T-cell (primary cell): Measurements from ENCODE around the gene CEACAM18. TPM values are rescaled to one million over a fixed set of nuclear protein-coding genes. Genes with fewer than 3 reads are reported as not detected.

ENCODE experiments used
- ATAC-seq, 4 experiments: fragments of 200-7000 bp in 3 of 4; fragments of 150-1000 bp in 1 of 4; cut with Tn5 transposase; replicated peaks in 1 of 4; 1 replicate in 3 of 4; 2 replicates in 1 of 4; pipeline ENCODE4 v1.10.0; 2021; ENCODE audit warnings: moderate library complexity in 3 of 4, mild to moderate bottlenecking in 2 of 4, moderate number of reproducible peaks in 1 of 4
- CTCF ChIA-PET, 2 donors: fragments of 300-600 bp; sonication (Branson Sonifier 250); formaldehyde crosslinking; loops; one replicate each; lab custom pipeline; 2022; ENCODE audit warnings: antibody characterized with exemption in 2 of 2; lab: Charles Lee
- POLR2A ChIA-PET, 2 donors: fragments of 300-600 bp; sonication (Branson Sonifier 250); formaldehyde crosslinking; loops; one replicate each; lab custom pipeline; 2022; ENCODE audit warnings: antibody characterized with exemption in 2 of 2; lab: Charles Lee
- DNase-seq, 35 experiments: peaks; one replicate each; pipeline versions ENCODE4 v3.0.0 to v3.0.0-alpha.2; 2013 to 2023
- H3K27ac ChIP-seq: one replicate; pipeline ENCODE4 v1.5.1; 2013; ENCODE audit warnings: low read length
- H3K27me3 ChIP-seq, 2 experiments: replicated peaks in 1 of 2; 1 replicate in 1 of 2; 2 replicates in 1 of 2; pipeline versions ENCODE4 v1.6.1 to v1.7.0; 2013; ENCODE audit warnings: low read length in 1 of 2, mixed read lengths in 1 of 2; ENCODE audit not compliant: control insufficient read depth in 2 of 2, insufficient read depth in 2 of 2; ENCODE audit errors: extremely low read depth in 1 of 2
- H3K36me3 ChIP-seq, 2 donors: 1 replicate in 1 of 2; 2 replicates in 1 of 2; pipeline versions ENCODE4 v1.6.1 to v1.7.0; 2013; ENCODE audit warnings: low read length in 1 of 2; ENCODE audit not compliant: control insufficient read depth in 2 of 2, insufficient read depth in 1 of 2; ENCODE audit errors: extremely low read depth in 1 of 2
- H3K4me1 ChIP-seq, 2 experiments: 1 replicate in 1 of 2; 2 replicates in 1 of 2; pipeline versions ENCODE4 v1.6.1 to v1.7.0; 2013; ENCODE audit warnings: low read length in 2 of 2, mixed read lengths in 1 of 2; ENCODE audit not compliant: insufficient read depth in 2 of 2, control insufficient read depth in 1 of 2; ENCODE audit errors: extremely low read depth in 1 of 2
- H3K4me3 ChIP-seq, 2 donors: 1 replicate in 1 of 2; 2 replicates in 1 of 2; pipeline versions ENCODE4 v1.5.1 to v1.7.0; 2013; ENCODE audit warnings: mild to moderate bottlenecking in 2 of 2, low read length in 1 of 2, moderate library complexity in 1 of 2; ENCODE audit not compliant: control insufficient read depth in 1 of 2; ENCODE audit errors: extremely low read depth in 1 of 2
- H3K9me3 ChIP-seq: 2 replicates; pipeline ENCODE4 v1.7.0; 2013
- H3K27ac Mint-ChIP-seq, 2 donors: one replicate each; pipeline ENCODE4 v1.8.0; 2020 to 2021; ENCODE audit warnings: mild to moderate bottlenecking in 2 of 2, mixed read lengths in 2 of 2
- H3K27me3 Mint-ChIP-seq, 2 donors: one replicate each; pipeline ENCODE4 v1.8.0; 2021 to 2022; ENCODE audit warnings: mixed read lengths in 2 of 2
- H3K36me3 Mint-ChIP-seq: one replicate; pipeline ENCODE4 v1.8.0; 2021; ENCODE audit warnings: mixed read lengths
- H3K4me1 Mint-ChIP-seq, 3 donors: one replicate each; pipeline ENCODE4 v1.8.0; 2020 to 2022; ENCODE audit warnings: mixed read lengths in 3 of 3, mild to moderate bottlenecking in 1 of 3
- H3K4me3 Mint-ChIP-seq, 3 donors: one replicate each; pipeline ENCODE4 v1.8.0; 2020 to 2022; ENCODE audit warnings: mild to moderate bottlenecking in 3 of 3, mixed read lengths in 3 of 3, moderate library complexity in 3 of 3
- H3K9me3 Mint-ChIP-seq, 3 donors: one replicate each; pipeline ENCODE4 v1.8.0; 2020 to 2022; ENCODE audit warnings: mixed read lengths in 3 of 3
- WGBS: methylation state at CpG from one replicate; pipeline ENCODE4 v1.1.5; 2013; ENCODE audit warnings: missing lambda C conversion rate; ENCODE audit not compliant: insufficient coverage; 5-methylcytosine and 5-hydroxymethylcytosine counted together
- total RNA-seq, 35 experiments: library from RNA in 6 of 35; stranded (reverse) in 6 of 35; fragments of 120-200 nt in 1 of 35; gene quantifications; one replicate each; pipeline versions ENCODE4 v1.2.1 to v1.2.4 and lab custom pipeline; 2013 to 2026

The CEACAM18 gene
- total RNA-seq, 5 donors from 2014 or later (not counting 1 experiment from before 2014, with no cell fraction given) = not detected

- H3K4me3 ChIP-seq = no peak overlapping the region
- Mint-ChIP-seq H3K4me1 (no peaks in the 10 kb centered on the region), H3K9me3 (peaks cover 0 to 4% (median 0%) of the 10 kb centered on the region in 3 donors), H3K4me3 (no peak overlapping the region), H3K27ac (no peak overlapping the region), H3K27me3 (peaks cover 14 to 32% of the 10 kb centered on the region in 2 donors), H3K36me3 (no peaks in the 10 kb centered on the region)
- DNase-seq (no peak), ATAC-seq (no peak)
- no peaks in the 10 kb centered on the region for H3K9me3 ChIP-seq
- POLR2A ChIA-PET = no interaction called here
- CTCF ChIA-PET = interaction anchor here in 1 of 2 donors (0.7 to 1.0 kb wide), 2 partner anchors 37 to 39 kb away, joined by 3 read pairs; no protein-coding TSS in a partner anchor
- H3K27me3 ChIP-seq = peaks cover 8 to 24% of the 10 kb centered on the region in 2 experiments
- H3K4me1 ChIP-seq = no peaks in the 10 kb centered on the region
- no peaks in the 10 kb centered on the region for H3K36me3 ChIP-seq
- no peak overlapping the region for H3K27ac ChIP-seq
- no CpG with 5 or more reads among the region's 2 CpGs for WGBS
These were observed 35.6 kb downstream of the CEACAM18 start for GRCh38 chr19:51513968-51514367.

- no peak overlapping the region for H3K4me3 Mint-ChIP-seq
- H3K27me3 Mint-ChIP-seq = peaks cover 17 to 33% of the 10 kb centered on the region in 2 donors
- POLR2A ChIA-PET = no interaction called here
These were observed 36.6 kb downstream of the CEACAM18 start for GRCh38 chr19:51514866-51515481.

GRCh38 chr19:51520728-51521127 lies 42.4 kb downstream of the CEACAM18 start:
- H3K4me1 Mint-ChIP-seq = no peaks in the 10 kb centered on the region
- H3K36me3 ChIP-seq = no peaks in the 10 kb centered on the region
- CTCF ChIA-PET = no interaction called here
- H3K27ac Mint-ChIP-seq = no peak overlapping the region
- ATAC-seq (no peak), DNase-seq (no peak)
- H3K27me3 ChIP-seq = peaks cover 0 to 28% of the 10 kb centered on the region in 2 experiments
- peaks cover 0 to 2% of the 10 kb centered on the region in 2 experiments for H3K4me1 ChIP-seq
- H3K4me3 ChIP-seq = no peak overlapping the region
- POLR2A ChIA-PET = no interaction called here
- H3K9me3 Mint-ChIP-seq = peaks cover 0 to 4% (median 0%) of the 10 kb centered on the region in 3 donors
- no peaks in the 10 kb centered on the region for H3K9me3 ChIP-seq
- peaks cover 34 to 36% of the 10 kb centered on the region in 2 donors for H3K27me3 Mint-ChIP-seq
- H3K4me3 Mint-ChIP-seq = no peak overlapping the region
- H3K27ac ChIP-seq = no peak overlapping the region
- no peaks in the 10 kb centered on the region for H3K36me3 Mint-ChIP-seq
- WGBS = no CpG with 5 or more reads among the region's 2 CpGs

More at GRCh38 chr19:51514866-51515481, 36.6 kb downstream of the CEACAM18 start:
- Histone ChIP-seq H3K9me3 (no peaks in the 10 kb centered on the region), H3K4me3 (no peak overlapping the region), H3K27me3 (peaks cover 8 to 19% of the 10 kb centered on the region in 2 experiments), H3K4me1 (no peaks in the 10 kb centered on the region), H3K27ac (no peak overlapping the region), H3K36me3 (no peaks in the 10 kb centered on the region)
- no peaks in the 10 kb centered on the region for H3K36me3 Mint-ChIP-seq
- peaks cover 0 to 4% (median 0%) of the 10 kb centered on the region in 3 donors for H3K9me3 Mint-ChIP-seq
- WGBS = 0% methylated on average over 1 of the region's 3 CpGs
- CTCF ChIA-PET = interaction anchor here in 1 of 2 donors (0.6 to 1.7 kb wide), 5 partner anchors 9 to 93 kb away, joined by 3 to 6 read pairs (median 5); no protein-coding TSS in a partner anchor
- DNase-seq (peak in 6 of 35 experiments; percentile 2 to 69 (median 11)), ATAC-seq (no peak)
- H3K27ac Mint-ChIP-seq = no peak overlapping the region
- no peaks in the 10 kb centered on the region for H3K4me1 Mint-ChIP-seq

- ChIA-PET CTCF (no interaction called here), POLR2A (no interaction called here)
- ATAC-seq (no peak), DNase-seq (no peak)
- H3K27me3 ChIP-seq = peaks cover 0 to 33% of the 10 kb centered on the region in 2 experiments
- no peak overlapping the region for H3K27ac ChIP-seq
- Mint-ChIP-seq H3K27me3 (peaks cover 37 to 39% of the 10 kb centered on the region in 2 donors), H3K4me1 (no peaks in the 10 kb centered on the region), H3K27ac (no peak overlapping the region), H3K36me3 (no peaks in the 10 kb centered on the region), H3K4me3 (no peak overlapping the region), H3K9me3 (peaks cover 0 to 4% (median 0%) of the 10 kb centered on the region in 3 donors)
- H3K4me3 ChIP-seq = no peak overlapping the region
- no peaks in the 10 kb centered on the region for H3K36me3 ChIP-seq
- no peaks in the 10 kb centered on the region for H3K9me3 ChIP-seq
- WGBS = no CpG with 5 or more reads among the region's 2 CpGs
- peaks cover 0 to 2% of the 10 kb centered on the region in 2 experiments for H3K4me1 ChIP-seq
These were observed 43.0 kb downstream of the CEACAM18 start for GRCh38 chr19:51521357-51521756.

GRCh38 chr19:51521781-51522180 lies 43.4 kb downstream of the CEACAM18 start:
- ChIA-PET POLR2A (no interaction called here), CTCF (no interaction called here)
- Mint-ChIP-seq H3K4me1 (no peaks in the 10 kb centered on the region), H3K36me3 (no peaks in the 10 kb centered on the region), H3K9me3 (peaks cover 0 to 4% (median 0%) of the 10 kb centered on the region in 3 donors), H3K4me3 (no peak overlapping the region), H3K27ac (no peak overlapping the region), H3K27me3 (peaks cover 39 to 41% of the 10 kb centered on the region in 2 donors)
- H3K9me3 ChIP-seq = no peaks in the 10 kb centered on the region
- DNase-seq (no peak), ATAC-seq (no peak)
- no peak overlapping the region for H3K27ac ChIP-seq
- peaks cover 0 to 33% of the 10 kb centered on the region in 2 experiments for H3K27me3 ChIP-seq
- peaks cover 0 to 2% of the 10 kb centered on the region in 2 experiments for H3K4me1 ChIP-seq
- H3K36me3 ChIP-seq = no peaks in the 10 kb centered on the region
- WGBS = no CpG with 5 or more reads among the region's 2 CpGs
- H3K4me3 ChIP-seq = no peak overlapping the region

GRCh38 chr19:51524666-51525264 lies 46.4 kb downstream of the CEACAM18 start:
- H3K27ac ChIP-seq = no peak overlapping the region
- no peaks in the 10 kb centered on the region for H3K9me3 ChIP-seq
- Mint-ChIP-seq H3K27ac (no peak overlapping the region), H3K4me1 (no peaks in the 10 kb centered on the region), H3K4me3 (no peak overlapping the region), H3K9me3 (no peaks in the 10 kb centered on the region), H3K27me3 (peaks cover 35 to 48% of the 10 kb centered on the region in 2 donors), H3K36me3 (no peaks in the 10 kb centered on the region)
- ChIA-PET POLR2A (no interaction called here), CTCF (no interaction called here)
- H3K36me3 ChIP-seq = no peaks in the 10 kb centered on the region
- ATAC-seq (no peak), DNase-seq (no peak)
- peaks cover 0 to 33% of the 10 kb centered on the region in 2 experiments for H3K27me3 ChIP-seq
- H3K4me1 ChIP-seq = peaks cover 0 to 2% of the 10 kb centered on the region in 2 experiments
- H3K4me3 ChIP-seq = no peak overlapping the region
- 89% methylated on average over 7 of the region's 8 CpGs for WGBS
